Mammary epithelial cell (primary cell): ENCODE measurements around the gene EVX2.

Experiments
- EZH2 ChIP-seq: IDR thresholded peaks from 2 replicates; pipeline ENCODE4 v1.6.1; 2012; ENCODE audit warnings: low read length, inconsistent platforms, borderline replicate concordance
- TF ChIP-seq, protein P1 (sequence below), 2 donors: IDR thresholded peaks in 1 of 2; conservative IDR thresholded peaks in 1 of 2; 2 replicates each; pipeline ENCODE4 v1.5.1; 2011 to 2012; ENCODE audit warnings: inconsistent platforms in 2 of 2, low read length in 2 of 2, mild to moderate bottlenecking in 2 of 2, control low read depth in 1 of 2, low read depth in 1 of 2; ENCODE audit not compliant: insufficient read depth in 1 of 2; ENCODE audit errors: extremely low read depth in 1 of 2

GRCh38 chr2:176109192-176109901 is 25.6 kb upstream of the EVX2 start:
- TF ChIP-seq, protein P1, sequence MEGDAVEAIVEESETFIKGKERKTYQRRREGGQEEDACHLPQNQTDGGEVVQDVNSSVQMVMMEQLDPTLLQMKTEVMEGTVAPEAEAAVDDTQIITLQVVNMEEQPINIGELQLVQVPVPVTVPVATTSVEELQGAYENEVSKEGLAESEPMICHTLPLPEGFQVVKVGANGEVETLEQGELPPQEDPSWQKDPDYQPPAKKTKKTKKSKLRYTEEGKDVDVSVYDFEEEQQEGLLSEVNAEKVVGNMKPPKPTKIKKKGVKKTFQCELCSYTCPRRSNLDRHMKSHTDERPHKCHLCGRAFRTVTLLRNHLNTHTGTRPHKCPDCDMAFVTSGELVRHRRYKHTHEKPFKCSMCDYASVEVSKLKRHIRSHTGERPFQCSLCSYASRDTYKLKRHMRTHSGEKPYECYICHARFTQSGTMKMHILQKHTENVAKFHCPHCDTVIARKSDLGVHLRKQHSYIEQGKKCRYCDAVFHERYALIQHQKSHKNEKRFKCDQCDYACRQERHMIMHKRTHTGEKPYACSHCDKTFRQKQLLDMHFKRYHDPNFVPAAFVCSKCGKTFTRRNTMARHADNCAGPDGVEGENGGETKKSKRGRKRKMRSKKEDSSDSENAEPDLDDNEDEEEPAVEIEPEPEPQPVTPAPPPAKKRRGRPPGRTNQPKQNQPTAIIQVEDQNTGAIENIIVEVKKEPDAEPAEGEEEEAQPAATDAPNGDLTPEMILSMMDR (conservative IDR thresholded peaks at IDR 0.05 in 1 of 2, IDR thresholded peaks at IDR 0.05 in 1 of 2; ENCODE audit: extremely low read depth in 1 of 2, insufficient read depth in 1 of 2, low read depth in 1 of 2, low read length in 2 of 2) = no peak
- peak; percentile 69 for TF ChIP-seq EZH2
